Stimulated activated CD8-positive, alpha-beta memory T cell treated with anti-CD3 and anti-CD28 coated beads, Interleukin-15, amount 100 ng/mL, for 24 hours (primary cell): ENCODE measurements around the gene SULT4A1.

Experiments
- DNase-seq: peaks from one replicate; pipeline ENCODE4 v3.0.0-alpha.2; 2020; ENCODE audit warnings: low read depth

Gene SULT4A1

GRCh38 chr22:43802897-43803495 is 59.3 kb downstream of the SULT4A1 start:
- DNase-seq = no peak

- DNase-seq = no peak
Observed at GRCh38 chr22:43800970-43801369, 61.3 kb downstream of the SULT4A1 start.

GRCh38 chr22:43798492-43798891 is 63.8 kb downstream of the SULT4A1 start:
- no peak for DNase-seq

- no peak for DNase-seq
Observed at GRCh38 chr22:43796567-43796966, 65.7 kb downstream of the SULT4A1 start.

GRCh38 chr22:43795320-43795719 is 67.0 kb downstream of the SULT4A1 start:
- DNase-seq = no peak

- DNase-seq = no peak
Observed at GRCh38 chr22:43792905-43793304, 69.4 kb downstream of the SULT4A1 start.

- no peak for DNase-seq
Observed at GRCh38 chr22:43789452-43789851, 72.9 kb downstream of the SULT4A1 start.

GRCh38 chr22:43783777-43784176 is 78.5 kb downstream of the SULT4A1 start:
- no peak for DNase-seq

- DNase-seq = no peak
Observed at GRCh38 chr22:43782448-43782847, 79.9 kb downstream of the SULT4A1 start.

GRCh38 chr22:43777286-43777685 is 85.0 kb downstream of the SULT4A1 start:
- DNase-seq = no peak

- DNase-seq = no peak
Observed at GRCh38 chr22:43776081-43776670, 86.1 kb downstream of the SULT4A1 start.
